Activated CD4-positive, alpha-beta T cell treated with anti-CD3 and anti-CD28 coated beads, Interleukin-2, Interleukin-6, amounts not matched to agents 100 ng/mL and 50 ng/mL, durations not matched to agents 16 hours and 8 hours (primary cell): ENCODE results near the gene CDH4.

Experiments
- DNase-seq: peaks from one replicate; pipeline ENCODE4 v3.0.0-alpha.2; 2020

The CDH4 gene

DNA sequence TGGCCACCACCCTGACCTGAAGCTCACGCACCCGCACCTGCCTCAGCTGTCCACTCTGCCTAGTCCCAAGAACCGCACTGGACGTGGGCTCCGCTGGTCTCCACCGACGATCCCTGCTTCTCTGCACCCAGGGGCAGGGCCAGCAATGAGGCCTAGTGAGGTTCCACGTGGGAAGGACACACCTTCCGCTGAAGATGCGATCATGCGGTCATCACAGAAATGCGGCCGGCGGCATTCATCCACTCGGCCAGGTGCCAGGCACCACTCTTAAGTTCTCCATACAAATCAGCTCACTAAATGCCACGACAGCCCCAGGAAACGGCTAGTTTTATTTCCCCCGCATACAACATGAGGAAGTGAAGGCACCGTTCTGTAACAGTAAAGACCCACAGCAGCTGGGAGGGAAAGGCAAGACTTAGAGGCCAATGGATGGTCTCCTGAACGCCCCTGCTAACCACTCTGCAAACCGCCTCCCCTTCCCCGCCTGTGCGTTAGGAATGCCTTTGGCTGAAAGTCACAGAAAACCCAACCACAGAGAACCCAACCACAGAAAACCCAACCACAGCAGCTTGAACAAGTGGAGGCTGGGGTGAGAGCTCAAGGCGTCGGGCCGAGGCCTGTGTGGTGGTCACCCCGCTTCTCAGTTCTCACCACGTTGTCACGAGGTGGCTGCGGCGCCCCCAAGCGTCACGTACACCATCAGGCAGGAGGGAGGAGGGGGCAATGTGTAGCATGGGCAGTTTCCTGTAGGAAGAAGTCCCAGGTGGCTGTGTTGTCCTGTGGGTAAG, 609.2 kb downstream of the CDH4 start:
- DNase-seq = no peak

DNA sequence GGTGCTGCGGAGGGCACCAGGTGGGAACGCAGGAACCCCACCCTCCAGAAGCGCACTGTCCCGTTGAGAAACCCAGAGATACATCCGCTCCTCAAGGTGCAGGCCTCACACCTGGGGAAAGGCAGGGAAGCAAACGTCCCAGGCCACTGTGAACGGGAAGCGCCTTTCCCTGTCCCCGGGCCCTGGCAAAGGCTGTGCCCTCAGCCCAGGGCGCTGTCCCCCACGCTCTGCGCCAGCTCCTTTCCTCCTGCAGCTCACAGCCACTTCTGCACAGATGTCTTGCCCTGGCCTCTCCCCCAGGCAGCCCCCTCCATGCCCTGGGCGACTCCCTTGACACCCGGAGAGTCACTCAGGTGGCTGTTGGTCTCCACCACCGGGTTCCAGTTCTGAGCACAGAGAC, 609.8 kb downstream of the CDH4 start:
- DNase-seq = no peak

DNA sequence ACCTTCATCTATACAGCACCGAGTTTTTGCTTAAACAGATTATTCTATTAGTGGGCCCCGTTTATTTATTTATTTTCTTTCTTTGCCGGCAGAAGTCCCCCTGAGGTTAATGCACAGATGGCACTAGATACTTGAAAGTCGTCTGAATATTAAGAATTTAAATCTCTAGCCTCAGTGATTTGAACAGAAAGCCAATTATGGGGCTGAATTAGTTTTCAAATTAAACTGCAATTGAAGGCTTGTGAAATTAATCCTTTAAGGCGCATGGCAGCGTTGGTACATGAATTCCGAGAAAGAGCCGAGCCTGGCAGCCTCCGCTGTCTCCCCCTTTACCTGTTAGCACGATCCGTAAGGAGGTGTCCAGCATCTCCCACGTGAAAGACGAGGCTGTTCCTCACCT, 610.8 kb downstream of the CDH4 start:
- DNase-seq = no peak

DNA sequence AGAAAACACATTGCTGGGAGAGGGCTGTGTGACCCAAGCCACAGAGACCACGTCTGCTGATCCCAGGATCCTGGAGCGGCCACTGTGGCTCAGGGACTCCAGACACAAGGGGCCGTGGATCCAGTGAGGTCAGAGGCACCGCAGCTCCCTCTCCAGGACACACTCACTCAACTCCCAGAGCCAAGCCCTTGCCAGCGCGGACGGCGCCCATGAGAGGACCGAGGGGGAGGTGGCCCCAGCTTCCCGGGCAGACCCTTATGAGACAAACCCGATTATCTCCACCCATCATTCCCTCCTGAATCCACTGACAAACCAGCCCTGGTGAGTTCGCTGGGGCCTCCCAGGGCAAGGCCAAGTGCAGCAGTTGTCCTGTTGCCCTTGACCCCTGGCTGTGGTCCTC, 612.4 kb downstream of the CDH4 start:
- no peak for DNase-seq

DNA sequence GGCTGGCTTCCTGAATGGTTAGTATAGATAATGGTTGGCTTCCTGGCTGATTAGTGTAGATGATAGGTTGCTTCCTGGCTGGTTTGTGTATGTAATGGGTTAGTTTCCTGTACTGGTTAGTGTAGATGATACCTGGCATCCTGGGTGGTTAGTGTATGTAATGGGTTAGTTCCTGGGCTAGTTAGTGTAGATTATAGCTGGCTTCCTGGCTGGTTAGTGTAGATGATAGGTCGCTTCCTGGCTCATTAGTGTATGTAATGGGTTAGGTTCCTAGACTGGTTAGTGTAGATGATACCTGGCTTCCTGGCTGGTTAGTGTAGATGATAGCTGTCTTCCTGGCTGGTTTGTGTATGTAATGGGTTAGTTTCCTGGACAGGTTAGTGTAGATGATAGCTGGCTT, 613.3 kb downstream of the CDH4 start:
- no peak for DNase-seq

DNA sequence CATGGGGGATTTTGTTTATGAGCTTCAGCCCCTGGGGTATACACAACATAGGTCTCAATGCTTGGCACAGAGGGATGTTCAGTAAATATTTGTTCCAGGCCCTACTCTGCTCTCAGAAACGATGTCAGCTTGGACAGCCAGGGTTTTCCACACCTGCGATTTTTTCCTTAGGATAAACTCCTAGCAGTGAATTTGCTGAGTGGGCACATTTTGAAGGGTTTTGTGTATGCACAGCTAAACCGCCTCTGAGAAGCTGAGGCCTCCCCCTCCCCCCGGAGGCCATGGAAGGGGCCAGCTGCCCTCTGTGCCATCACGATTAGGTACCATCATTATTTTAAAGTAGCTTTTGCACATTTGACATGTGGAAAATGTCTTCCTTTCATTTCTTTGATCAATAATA, 614.1 kb downstream of the CDH4 start:
- DNase-seq = no peak

DNA sequence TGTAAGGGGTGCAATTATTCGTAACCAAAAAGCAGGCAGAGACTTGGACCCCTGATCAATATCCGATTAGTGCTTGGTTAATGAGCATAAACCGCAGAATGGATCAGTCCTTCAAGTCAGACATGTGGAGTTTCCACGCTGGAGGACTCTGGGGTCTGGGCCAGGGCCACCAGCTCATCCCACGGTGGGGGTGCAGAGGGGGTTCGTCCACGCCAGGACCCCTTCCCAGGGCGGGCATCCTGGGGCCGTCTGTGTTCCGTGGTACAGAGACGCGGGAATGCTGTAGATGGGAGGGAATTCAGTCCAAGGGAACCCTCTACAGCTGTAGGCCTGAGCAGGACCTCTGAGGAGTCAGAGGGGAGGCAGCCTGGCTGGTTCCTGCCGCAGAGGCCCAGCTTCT, 615.9 kb downstream of the CDH4 start:
- DNase-seq = no peak

DNA sequence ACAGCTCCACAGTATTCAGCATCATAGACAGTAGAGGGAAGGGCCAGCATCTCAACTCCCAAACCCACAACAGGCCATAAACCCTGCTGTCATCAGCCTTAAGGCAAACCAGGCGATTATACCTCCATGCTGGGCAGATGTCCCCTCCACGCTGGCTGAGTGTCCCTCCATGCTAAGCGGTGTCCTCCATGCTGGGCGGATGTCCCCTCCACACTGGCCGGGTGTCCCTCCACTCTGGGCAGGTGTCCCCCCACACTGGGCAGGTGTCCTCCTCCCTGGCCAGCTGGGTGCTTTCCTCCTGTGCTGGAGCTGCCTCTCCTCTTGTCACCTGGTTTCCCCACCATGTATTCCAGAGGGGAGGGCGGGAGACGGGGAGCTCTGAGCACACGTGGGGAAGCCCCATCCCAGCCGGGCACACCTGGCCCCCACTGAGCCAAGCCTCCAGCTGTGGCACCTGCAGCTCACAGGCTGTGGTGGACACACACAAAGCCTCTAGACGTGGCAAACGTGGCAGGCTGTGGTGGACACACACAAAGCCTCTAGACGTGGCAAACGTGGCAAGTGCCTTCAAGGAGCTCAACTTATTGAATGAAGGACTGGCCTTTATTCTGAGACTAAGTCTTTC, 616.5 kb downstream of the CDH4 start:
- DNase-seq = no peak

DNA sequence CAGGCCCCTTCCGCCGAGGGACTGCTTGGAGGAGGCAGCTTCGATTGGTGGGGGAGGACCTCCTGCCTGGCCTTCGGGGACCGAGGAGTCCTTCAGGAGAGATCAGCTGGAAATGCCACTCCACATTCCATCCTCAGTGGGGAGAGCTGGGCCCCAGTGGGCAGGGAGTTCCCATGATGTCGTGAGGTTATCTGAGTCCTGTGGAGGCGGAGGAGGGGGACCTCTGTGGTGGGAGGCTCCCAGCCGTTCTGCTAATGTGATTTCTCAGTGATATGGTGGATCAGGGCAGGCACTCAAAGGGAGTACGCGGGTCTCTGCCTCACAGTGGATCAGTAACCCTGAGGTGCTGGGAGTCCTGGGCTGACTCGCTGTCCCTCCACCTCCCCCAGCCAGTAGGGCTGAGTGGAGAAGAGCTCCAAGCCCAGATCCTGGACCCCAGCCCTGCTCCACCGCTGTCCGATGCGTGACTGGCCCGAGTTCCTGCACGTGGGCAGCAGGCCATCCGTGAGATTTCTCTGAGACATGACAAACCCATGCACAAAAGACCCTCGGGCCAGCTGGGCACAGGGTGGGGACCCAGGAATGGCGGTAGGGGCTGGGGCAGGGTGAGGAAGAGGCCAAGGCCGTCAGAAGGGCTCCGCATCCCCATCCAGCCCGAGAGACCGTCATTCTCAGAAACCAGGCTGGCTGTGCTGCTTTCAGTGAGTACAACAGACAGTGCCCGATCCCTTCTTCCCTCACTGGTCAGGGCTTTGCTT, 617.9 kb downstream of the CDH4 start:
- DNase-seq = no peak

DNA sequence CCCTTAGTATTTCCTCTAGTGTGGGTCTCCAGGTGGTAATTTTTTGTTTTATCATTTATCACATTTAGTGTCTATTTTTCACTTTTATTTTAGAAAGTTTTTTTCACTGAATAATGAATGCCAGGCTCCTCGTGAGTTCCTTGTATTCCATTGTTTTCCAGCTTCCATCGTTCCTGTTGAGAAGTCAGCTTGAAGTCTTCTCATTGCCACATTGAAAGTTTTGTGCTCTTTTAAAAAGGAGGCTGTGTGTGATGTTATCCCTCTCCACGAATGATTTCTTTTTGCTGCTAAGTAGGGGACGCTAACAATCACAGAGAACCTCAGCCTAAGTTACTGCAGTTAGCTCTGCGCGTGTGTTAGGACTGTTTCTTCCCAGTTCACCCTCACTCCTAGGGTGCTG, 619.1 kb downstream of the CDH4 start:
- DNase-seq = no peak

DNA sequence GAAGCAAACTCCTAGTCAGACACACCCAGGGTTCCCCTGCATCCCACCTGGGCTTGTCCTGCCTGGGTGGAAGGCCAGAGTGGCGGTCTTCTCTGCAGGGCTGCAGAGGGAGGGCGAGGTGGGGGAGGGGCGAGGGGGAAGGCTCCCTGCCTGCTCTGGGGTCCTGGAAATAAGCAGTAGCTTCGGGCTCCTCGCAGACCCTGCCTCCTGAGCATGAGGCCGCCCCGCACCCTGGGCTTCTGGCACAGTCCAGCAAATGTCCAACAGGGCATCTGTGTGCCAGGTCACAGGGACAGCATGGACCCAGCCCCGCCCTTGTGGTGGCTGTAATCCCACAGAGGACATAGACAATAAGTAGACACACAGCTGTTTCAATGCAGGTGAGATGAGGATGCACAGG, 619.9 kb downstream of the CDH4 start:
- DNase-seq = no peak

DNA sequence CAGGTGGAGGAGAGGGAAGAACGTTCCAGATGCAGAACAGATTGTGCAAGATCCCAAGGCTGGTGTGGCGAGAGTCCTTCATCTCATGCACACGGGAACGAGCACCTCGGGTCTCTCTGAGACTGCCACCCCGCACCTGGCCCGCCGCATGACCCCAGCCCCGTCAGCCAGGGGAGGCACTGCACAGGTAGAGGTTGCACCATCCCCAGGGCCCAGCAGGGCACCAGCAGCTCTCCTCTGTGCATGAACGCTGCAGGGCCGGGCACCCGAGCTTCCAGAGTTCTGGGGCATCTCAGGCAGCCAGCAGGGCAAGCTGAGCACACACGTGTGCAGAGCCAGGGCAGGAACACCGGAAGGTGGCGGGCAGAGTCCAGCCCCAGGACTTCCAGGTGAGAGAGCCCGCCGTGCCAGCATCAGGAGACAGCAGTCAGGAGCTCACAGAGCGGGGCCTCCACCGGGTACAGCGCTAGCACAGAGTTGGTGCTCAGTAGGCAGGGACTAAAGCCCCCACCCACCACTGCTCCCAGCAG, 620.4 kb downstream of the CDH4 start:
- no peak for DNase-seq

DNA sequence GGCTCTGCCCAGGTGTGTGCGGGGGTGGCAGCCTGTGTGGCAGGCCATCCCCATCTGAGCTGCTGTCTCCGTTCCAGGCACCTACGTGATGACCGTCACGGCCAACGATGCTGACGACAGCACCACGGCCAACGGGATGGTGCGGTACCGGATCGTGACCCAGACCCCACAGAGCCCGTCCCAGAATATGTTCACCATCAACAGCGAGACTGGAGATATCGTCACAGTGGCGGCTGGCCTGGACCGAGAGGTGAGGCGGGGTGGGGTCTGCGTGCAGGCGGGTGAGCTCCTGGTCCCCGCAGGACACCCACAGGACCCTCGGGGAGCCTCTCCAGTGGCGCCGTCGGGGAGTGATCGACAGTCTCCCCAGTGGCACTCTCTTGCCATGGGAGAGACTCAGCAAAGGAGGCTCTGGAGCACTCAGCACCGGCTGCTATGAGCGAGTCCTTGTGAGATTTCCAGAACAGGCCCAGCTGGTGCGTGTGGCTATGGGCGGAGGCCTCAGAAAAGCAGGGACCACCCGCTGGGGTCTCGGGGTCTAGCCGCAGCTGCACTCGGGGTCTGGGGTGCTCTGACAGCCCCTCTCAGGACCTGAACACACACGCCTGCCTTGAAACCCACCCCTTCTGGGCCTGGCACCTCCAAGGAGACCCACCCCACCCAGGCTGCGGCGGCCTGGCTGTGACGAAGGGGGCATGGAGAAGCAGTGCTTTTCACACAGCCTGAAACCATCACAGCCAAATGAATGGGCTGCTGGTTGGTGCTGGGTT, 621.8 kb downstream of the CDH4 start:
- DNase-seq = no peak

DNA sequence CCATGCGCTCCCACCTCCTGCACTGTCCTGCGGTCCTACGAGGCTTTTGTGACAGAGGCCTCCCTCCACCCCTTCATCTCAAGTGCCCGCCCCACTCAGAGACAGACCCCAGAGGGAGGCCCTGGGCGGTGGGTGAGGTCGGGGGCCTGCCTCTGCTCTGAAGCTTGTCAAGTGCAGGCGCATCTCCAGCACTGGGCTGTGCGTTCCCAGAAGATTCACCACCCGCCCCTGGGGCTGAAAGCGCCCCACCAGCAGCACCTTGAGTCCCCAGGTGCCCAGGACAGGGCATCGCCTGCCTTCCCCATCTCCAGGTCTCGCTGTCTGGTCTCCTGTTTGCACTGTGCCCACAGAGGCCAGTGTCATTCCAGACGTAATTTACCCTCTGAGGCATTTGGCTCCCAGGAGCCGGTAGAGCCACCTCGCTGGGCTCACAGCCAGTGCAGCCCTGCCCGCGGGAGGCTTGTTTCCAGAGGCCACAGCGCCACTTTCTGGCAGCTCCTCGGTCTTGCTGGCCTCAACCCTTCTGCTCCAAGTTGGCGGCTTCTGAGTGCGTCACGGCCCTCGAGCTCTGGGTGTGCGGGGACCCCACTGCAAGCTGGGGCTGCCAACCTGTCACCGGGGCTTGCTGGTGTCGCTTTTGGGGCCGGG, 622.5 kb downstream of the CDH4 start:
- DNase-seq = no peak

DNA sequence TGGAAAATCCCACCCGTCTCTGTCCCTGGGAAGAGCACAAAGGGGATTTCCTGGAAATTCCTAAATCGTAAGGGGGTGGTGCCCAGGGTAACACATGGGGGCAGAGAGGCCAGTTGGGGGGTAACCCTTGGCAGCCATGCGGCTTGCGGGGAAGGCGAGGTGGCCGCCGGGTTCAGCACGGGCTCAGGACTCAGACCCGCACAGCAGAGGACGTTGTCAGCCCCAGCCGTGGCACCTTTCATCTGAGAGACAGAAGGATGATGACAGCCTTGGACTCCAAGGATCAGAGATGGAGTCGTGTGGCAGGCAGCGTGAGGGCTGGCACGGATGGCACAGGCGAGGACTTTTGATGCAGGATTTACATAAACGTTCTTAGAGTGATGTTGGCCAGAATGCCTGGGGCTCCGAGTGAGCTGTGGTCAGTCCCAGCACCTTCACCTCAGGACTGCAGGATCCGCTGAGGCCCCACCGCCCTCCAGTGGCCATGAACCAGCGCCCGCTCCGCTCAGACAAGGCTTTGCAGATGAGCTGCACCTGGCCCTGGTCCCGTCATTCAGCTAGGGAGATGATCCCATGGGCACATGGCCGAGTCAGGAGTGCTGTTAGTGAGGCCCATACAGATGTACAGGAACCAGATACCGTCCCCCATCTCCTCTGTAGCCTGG, 623.3 kb downstream of the CDH4 start:
- DNase-seq = no peak

DNA sequence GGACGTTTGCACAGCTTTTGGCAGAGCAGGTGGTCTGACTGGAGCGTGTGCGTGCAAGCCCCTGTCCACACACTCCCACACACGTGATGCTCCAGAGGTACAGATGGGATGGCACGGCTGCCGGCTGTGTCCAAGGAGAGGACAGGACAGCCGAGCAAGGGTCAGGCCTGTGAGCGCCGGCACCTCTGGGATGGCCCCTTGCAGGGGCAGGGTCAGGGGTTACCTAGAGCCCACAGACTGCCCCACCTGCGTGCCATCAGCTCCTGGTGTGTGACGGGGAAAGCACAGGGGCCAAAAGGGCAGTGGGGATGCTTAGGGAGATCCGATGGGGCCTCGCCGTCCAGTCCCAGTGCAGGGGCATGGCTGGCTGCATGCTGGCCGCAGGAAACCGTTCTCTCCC, 623.9 kb downstream of the CDH4 start:
- no peak for DNase-seq

DNA sequence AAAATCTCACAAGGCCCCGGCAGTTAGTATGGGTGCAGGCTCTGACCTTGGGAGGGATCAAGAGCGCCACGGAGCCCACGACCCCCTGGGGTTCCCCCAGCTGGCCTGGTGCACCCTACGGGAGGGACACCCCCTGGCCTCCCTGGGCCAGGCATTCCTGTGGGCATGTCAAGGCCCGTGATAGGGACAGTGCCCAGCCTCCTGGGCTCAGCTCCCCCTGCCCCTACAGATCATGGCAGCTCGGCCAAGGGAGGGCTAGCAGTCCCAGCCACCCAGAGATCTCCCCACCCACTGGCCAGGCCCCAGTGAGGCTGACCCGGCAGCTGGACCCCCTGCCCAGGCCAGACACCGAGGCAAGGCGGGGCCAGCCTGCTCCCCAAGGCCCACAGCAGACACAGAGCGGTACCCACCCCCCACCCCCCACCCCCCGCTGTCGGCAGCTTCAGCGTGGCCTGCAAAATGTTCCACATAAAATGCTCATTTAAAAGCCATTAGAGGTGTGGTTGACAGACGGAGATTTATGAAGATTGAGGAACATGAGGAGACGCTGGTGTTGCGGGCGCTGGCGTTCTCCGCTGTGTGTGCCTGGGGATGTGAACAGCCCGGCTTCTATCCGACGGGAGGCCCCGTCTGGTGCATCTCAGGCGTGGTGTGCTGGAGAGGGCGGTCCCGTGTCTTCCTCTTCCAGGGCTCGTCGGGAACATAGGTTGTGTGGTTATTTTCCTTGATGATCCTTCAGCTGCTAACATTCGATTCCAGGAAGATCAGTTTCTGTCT, 625.1 kb downstream of the CDH4 start:
- no peak for DNase-seq

DNA sequence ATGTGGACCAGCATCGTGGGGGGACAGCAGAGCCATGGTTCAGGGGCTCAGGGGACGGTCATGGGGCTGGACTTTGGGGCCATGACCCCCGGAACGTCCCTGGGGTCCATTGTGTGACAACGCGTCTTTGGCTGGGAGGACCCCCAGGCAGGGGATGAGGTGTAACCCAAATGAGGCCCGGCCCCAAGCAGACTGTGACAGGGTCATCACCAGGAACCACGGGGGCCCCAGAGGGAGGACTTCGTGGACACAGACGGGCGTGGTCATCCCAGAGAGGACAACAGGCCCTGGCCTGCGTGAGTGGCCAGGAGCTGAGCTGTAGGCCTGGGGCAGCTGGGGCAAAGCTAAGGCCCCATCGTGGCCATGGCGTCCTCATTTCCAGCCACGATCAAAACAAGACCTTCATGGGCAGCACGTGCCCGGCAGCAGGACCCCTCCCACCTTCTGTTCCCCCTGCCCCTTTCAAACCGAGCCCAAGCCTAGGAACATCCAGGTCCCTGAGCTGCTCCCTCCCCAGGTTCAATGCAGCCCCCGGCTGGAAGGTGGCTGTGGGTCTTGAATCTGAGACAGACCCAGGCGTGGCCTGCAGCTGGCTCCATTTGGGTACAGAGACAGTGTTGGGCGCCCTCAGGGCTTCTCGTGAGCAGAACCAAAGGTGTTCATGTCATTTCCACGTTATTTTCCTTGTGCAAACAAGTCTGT, 625.9 kb downstream of the CDH4 start:
- no peak for DNase-seq

DNA sequence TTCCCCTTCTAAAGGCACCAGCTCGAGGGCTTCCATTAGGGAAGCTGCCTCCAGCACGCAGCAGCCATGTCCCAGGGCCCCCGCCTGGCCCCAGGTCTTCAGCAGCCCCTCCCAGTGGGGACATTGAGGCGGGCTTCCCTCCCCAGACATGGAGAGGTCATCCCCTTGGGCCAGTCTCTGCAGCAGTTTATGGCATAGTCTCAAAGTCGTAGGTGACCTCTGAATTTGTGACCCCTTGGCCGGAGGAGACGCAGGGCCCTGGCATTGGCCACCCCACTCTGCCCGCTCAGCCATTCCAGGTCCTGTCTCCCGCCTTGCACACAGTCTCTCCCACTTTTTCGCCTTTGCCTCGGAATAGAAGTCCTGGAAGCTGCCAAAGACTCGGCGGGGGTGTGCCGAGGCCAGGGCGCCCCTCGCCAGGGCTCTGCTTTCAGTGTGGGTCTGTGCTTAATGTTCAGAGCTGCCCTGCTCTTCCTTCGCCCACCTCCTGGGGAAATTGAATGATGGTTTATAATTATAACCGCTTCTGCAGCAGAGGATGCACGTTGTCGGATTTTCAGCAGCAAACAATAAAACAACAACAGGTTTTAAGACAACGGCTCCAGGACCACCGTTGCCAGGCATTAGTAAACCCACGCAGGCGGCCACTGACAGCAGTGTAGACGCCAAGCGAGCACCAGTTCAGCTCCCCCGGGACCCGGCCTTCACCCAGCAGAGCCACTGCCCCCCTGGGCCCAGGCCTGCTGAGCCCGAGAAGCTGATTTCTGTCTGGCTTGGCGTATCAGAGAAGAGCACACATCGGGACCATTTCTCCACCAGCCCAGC, 626.6 kb downstream of the CDH4 start:
- no peak for DNase-seq

DNA sequence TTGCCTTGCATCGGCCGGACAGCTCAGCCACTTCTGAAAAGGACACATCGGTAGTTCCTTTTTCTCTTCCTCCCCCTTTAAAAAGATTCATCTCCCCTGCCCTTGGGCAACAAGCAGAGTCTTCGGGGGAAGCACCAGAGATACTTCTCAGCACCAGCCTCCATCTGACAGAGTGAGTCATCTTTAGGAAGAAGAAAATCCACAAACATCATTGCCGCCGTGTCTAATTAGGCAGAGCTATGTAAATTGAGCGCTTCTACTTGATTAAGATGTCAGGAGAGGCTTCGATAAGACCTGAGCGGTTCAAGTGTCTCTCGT, 627.2 kb downstream of the CDH4 start:
- DNase-seq = no peak
